GM18868 (cell line): Measurements from ENCODE around the gene ARHGAP19.
"Not testable (repeated sequence)": the region's sequence is repeated elsewhere in the genome, so short reads cannot be mapped to it uniquely, and the experiment has no call there.

ENCODE experiments used
- ATAC-seq: cut with Tn5 transposase; IDR thresholded peaks from one replicate; pipeline ENCODE4 v1.9.1; 2021; ENCODE audit warnings: mild to moderate bottlenecking, moderate library complexity; ENCODE audit not compliant: unreplicated experiment

Gene ARHGAP19

GRCh38 chr10:97290076-97290475 lies 2.4 kb downstream of the ARHGAP19 start:
- not testable (repeated sequence) for ATAC-seq

DNA sequence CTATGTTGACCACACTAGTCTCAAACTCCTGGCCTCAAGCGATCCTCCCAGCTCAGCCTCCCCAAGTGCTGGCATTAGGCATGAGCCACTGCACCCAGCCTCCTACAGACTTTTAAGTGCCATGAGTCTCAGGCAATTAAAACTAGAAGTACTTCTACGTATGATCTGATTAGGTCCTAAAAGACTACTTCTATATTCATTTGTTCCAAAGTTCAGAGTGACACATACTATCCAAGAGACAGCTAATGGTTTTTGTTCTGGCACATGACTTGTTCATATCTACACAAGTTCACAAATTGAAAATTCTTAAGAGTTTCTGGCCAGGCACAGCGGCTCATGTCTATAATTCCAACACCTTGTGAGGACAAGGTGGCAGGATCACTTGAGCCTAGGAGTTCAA lies 11.7 kb downstream of the ARHGAP19 start:
- no peak for ATAC-seq

GRCh38 chr10:97279121-97279815 lies 13.2 kb downstream of the ARHGAP19 start:
- ATAC-seq, result no peak

DNA sequence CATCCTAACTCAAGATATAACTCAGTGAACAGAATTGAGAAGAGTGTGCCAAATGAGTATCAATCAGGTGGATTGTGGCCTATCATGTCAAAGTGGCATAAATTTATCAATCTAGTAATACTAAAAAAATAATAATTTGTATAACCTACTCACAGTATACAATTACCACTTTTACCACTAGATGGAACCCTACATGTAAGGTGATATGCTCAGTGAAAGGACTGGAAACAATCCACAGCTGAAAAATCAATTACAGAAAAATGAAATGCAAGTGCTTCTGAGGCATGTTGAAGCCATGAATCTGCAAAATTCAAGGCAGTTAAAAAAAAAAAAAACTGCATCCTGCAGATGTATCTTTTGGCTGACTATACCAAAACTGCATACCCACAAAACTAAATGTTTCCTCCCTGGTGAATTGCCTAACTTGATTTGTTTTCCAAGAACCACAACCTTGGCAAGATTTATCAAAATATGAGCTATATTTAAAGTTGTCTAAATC lies 13.9 kb downstream of the ARHGAP19 start:
- no peak for ATAC-seq

DNA sequence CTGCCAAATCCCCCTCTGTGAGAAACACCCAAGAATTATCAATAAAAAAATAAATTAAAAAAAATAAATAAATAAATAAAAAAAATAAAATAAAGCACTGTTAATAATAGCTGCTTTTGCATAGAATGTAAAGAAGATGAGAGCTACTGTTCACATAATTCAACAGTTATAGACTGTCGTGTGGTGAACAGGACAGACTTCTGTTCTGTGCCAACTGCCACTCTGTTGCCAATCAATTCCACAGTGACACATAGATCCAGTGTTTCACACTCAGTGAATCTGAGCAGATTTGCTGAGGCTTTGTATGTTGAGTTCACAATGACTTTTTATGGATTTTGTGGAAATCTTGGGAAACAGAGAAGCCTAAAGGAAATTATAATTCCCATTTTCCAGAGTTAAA lies 14.9 kb downstream of the ARHGAP19 start:
- ATAC-seq, result no peak

- ATAC-seq, result no peak
Observed at GRCh38 chr10:97274828-97275227, 17.6 kb downstream of the ARHGAP19 start.

GRCh38 chr10:97273700-97274099 lies 18.7 kb downstream of the ARHGAP19 start:
- no peak for ATAC-seq

DNA sequence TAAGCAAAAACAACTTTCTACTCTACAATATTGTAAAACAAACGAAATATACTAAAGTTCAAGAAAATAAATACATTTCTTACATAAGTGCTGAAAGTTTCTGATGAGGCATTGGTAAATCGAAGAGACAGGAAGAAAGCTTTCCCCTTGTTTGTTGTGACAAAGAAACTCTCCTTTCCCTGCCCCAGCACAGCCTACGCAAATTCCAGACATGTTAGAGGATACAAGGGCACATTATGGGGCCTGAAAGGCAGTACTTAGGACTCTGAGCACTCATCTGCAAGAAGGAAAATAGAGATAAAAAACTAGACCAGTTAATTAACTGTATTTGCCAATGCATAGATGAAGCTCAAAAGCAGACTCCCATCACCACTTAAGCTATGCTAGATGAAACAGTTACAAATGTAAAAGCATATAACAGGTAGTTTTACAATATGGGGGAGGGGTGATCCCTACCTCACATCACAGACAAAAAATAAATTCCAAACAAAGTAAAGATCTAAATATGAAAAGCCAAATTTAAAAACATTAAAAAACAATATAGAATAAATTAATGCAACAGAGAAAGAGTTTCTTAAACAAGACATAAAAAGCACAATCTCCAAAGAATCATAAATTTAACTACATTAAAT lies 21.8 kb downstream of the ARHGAP19 start:
- ATAC-seq, result no peak

DNA sequence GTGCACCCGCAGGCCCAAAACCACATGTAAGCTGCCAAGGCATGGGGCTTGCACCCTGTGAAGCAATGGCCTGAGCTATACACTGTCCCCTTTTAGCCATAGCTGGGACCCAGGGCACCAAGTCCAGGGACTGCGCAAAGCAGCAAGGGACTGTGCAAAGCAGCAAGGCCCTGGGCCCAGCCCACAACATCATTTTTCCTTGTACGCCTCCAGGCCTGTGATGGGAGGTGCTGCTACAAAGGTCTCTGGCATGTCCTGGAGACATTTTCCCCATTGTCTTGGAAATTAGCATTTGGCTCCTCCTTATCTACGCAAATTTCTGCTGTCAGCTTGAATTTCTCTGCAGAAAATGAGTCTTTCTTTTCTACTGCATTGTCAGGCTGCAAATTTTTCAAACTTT lies 24.8 kb downstream of the ARHGAP19 start:
- no peak for ATAC-seq

DNA sequence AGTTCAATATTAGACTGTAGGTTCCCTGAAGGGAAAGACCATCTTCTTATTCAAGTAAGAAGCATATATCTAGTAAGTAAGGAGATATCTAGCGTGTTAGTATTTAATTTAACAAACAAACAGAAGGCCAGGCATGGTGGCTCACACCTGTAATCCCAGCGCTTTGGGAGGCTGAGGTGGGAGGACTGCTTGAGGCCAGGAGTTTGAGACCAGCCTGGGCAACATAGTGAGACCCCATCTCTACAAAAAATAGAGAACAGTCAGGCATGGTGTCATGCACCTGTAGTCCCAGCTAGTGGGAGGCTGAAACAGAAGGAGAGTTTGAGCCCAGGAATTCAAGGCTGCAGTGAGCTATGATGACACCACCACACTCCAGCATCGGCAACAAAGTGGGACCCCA lies 27.3 kb downstream of the ARHGAP19 start:
- ATAC-seq, result not testable (repeated sequence)

GRCh38 chr10:97263971-97264370 lies 28.5 kb downstream of the ARHGAP19 start:
- no peak for ATAC-seq

- no peak for ATAC-seq
Observed at GRCh38 chr10:97261656-97262055, 30.8 kb downstream of the ARHGAP19 start.

- no peak for ATAC-seq
Observed at GRCh38 chr10:97261183-97261582, 31.3 kb downstream of the ARHGAP19 start.

DNA sequence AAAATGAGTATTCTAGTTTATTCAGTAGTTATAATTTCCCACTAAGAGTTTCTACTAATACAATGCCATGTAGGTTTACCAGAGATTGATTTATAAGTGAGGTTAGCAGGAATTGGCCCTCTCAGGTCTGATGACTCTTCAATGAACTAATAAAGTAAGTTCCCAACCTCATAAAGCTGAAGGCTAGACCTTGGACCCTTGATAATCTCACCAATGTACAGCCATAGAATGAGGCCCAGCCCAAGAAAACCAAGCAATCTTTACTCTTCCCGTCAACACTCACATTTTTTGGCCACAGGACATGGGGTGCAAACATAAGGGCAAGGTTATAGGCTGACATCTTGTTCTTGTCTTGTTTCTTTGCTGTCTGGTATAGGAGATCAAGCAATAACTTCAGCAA lies 33.3 kb downstream of the ARHGAP19 start:
- ATAC-seq, result no peak

DNA sequence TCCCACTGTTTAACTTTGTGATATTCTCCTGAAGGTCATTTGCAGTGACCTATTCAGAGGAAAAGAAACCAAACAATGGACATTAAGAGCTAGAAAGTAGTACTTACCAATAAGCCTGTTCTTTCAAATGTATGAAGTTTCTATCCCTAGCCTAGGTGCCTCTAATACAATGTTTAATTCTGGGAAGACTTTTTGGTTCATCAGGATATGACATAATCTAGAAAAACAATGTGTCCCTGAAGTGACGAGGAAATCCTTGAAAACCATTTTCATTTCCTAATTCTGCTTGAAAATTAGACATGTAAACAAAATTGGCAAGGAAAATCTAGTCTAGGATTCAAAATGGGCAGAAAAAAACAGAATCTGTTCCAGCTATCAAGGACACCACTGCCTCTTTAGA lies 36.1 kb downstream of the ARHGAP19 start:
- no peak for ATAC-seq

DNA sequence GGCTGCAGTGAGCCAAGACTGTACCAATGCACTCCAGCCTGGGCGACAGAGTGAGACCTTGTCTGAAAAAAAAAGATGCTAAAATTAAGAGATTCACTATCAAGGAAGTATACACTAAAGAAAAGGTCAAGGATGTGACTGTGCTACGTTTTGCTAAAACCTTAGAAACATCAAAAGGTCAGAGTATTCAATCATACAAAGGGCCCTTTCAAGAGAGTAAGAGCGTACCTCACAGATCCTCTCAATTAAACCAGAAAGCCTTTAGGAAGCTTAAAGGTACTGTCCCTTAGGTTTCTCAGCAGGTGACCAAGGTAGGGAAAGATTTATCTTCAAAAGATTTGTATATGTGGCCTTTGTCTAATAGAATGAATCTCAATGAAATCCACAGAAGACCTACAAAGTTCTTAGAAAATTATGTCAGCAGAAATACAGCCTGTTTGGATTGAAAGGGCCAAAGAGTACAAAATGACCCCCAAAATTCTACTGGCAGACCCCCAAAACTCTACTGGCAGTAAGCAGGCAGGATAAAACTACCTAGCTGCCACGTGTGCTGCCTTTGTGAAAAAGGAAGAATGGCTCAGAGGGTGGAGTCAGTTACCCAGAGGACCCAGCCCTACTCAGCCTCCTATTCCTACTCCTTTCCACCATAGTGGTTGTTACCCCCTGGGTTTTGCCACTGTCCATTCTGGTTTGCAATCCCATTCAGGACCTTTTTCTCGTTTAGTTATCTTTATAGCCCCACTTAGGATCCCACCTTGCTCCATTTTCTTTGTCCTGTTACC lies 36.7 kb downstream of the ARHGAP19 start:
- no peak for ATAC-seq

DNA sequence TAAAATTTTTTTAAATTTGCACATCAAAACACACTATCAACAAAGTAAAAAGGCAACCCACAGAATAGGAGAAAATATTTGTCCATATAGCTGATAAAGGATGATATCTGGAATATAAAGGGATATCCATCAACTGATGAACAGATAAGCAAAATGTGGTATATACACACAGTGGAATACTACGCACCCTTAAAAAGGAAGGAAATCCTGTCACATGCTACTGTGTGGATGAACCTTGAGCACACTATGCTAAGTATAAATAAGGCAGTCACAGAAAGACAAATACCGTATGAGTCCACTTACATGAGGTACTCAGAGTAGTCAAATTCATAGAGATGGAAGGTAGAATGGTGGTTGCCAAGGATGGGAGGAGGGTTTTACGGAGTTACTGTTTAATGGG lies 37.7 kb downstream of the ARHGAP19 start:
- ATAC-seq, result no peak

DNA sequence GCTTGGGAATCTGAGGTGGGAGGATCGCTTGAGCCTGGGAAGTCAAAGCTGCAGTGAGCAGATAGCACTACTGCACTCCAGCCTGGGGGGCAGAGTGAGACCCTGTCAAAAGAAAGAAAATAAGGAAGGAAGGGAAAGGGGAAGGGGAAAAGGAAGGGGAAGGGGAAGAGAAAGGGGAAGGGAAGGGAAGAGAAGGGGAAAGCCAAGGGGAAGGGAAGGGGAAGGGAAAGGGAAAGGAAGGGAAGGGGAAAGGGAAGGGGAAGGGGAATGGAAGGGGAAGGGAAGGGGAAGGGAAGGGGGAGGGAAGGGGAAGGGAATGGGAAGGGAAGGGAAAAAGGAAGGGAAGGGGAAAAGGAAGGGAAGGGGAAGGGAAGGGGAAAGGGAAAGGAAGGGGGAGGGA lies 41.5 kb downstream of the ARHGAP19 start:
- ATAC-seq, result no peak

GRCh38 chr10:97243836-97244235 lies 48.6 kb downstream of the ARHGAP19 start:
- ATAC-seq, result no peak

GRCh38 chr10:97238855-97239254 lies 53.6 kb downstream of the ARHGAP19 start:
- ATAC-seq, result no peak

GRCh38 chr10:97235353-97235752 lies 57.1 kb downstream of the ARHGAP19 start:
- ATAC-seq, result no peak

DNA sequence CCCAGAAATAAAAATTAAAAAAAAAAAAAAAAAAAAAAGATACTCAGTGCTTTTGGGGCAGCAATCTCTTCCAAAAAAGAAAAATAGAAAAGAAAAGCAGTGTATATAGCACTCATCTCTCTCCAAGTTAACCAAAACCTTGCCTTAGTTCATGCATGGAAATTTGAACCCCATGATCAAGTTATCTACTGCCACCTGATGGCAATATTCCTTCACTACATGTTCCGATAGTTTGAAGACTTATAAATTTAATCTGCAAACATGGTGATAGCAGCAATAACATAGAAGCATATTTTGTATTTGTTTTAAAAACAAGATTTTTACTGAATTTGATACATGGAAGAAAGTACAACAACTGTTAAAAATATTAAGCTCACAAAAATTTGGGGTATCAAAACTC lies 58.0 kb downstream of the ARHGAP19 start:
- no peak for ATAC-seq
